DND-41 (cell line): ENCODE results near the gene FLRT3.

ENCODE experiments used
- CTCF ChIP-seq: IDR thresholded peaks from 2 replicates; pipeline ENCODE4 v1.5.1; 2012; ENCODE audit warnings: borderline replicate concordance, low read length, moderate library complexity, mild to moderate bottlenecking; ENCODE audit not compliant: poor library complexity, severe bottlenecking; ENCODE audit errors: extremely low read depth
- EZH2 ChIP-seq: IDR thresholded peaks from 3 replicates; pipeline ENCODE4 v1.6.1; 2012; ENCODE audit warnings: borderline replicate concordance, low read depth, mild to moderate bottlenecking, moderate library complexity, low read length, inconsistent platforms; ENCODE audit not compliant: severe bottlenecking

- TF ChIP-seq CTCF (no peak), EZH2 (no peak)
These were observed 32.9 kb downstream of the FLRT3 start for GRCh38 chr20:14304472-14304871.
